GM18870 (cell line): ENCODE measurements around the gene KCTD3.

Source experiments
- ATAC-seq: cut with Tn5 transposase; IDR thresholded peaks from one replicate; pipeline ENCODE4 v1.9.1; 2021; ENCODE audit warnings: moderate library complexity; ENCODE audit not compliant: unreplicated experiment

The KCTD3 gene

DNA sequence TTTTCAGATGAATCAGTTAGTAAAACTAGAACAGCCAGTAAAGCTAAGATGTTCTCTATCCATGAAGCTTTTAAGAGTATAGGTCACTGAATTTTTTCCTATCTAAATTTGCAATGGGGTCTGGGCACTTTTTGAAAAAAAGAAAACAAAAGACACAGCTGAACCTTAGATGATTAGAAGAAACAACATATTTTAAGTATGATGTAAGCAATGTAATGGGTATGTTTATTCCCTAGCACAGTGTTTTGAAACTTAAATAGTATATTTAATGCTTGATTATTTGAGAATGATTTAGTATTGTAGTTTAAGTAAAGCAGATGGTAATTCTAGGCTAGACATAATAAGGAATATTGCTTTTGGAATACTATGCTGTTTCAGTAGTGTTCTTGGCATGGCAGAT, 36.2 kb downstream of the KCTD3 start:
- no peak for ATAC-seq

DNA sequence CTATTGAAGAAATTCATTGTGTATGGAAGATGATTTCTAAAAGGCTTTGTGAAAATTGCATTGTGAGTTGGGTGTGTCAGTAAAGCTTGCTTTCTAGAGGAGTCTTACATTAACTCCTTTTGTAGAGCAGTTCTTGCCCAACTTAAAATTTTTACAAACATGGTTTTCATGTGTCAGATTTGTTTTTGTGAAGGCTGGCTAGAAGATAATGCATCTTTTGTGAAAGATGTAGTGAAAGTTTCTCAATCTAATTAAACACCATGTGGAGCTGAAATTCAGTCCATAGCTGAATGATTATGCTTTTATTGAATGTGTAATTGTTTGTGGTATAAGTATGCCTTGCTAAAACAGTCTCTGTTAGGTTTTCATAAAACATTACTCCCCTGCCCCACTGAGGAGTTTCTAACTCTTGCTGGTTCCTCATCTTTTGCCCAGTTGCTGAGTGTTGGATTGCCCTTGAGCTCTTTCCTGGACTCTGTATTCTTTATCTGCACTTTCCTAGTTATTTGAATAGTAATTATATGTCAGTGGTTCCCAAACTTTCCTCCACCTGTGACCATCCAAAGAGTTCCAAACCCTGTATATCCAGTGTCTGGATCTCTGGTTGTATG, 38.0 kb downstream of the KCTD3 start:
- no peak for ATAC-seq

DNA sequence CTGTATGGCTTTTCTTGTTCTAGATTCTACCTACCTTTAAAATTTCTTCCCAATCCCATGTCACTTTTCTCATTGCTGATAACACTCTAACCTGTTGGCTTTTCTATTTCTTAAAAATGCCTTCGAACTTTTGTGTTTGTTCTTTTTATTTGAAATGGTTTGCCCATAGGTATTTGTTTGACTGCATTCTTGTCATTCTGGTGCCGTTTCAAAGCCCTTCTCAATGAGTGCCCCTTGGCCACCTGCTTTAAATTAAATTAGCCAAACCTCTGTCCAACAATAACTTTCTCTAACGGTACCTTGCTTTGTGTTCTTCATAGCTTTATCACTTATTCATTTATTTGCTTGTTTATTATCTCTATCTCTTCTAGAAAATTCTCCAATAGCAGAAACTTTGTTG, 38.9 kb downstream of the KCTD3 start:
- no peak for ATAC-seq

DNA sequence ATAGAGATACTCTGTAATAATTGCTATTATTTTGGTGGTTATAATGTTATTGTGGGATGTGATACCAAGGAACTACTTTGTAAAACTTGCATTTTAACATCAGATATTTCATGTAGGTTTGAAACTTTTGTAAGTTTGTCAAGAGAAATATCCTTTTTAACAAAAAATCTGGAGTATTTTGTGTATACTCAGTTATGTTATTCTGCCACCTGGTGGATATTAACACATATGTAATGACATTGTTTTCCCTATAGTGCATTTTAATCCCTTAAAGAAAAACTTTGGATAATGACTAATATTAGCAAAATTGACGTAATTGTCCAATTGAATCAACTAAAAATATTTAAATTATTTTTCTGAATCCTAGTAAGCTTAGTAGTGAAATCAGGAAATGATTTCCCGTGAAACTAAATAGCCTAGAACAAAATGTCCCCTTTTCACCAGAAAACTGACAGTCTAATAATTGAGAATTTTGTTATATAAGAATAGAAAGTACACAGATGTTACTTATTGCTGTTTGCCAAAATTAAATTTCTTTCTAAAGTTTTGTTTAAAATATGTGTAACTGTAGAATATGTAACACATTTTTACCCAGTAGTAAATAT, 39.6 kb downstream of the KCTD3 start:
- ATAC-seq = peak; percentile 61

DNA sequence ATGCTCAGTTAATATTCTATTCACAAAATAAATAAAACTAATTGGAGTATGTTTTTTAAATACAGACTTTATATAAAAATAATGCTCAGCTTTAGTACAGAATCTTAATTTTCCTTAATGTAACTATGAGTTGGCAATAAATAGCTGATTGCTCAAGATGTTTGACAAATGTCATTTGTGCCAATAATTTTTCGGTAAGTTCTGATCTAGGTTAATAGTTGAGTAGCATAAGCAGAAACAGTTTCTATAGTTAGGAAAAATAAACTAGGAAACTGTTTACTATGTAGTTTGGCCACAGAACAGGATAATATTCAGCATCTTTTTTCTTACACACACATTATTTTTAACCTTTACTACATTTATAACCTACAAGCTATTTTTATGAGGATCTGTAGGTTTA, 40.3 kb downstream of the KCTD3 start:
- ATAC-seq = no peak

DNA sequence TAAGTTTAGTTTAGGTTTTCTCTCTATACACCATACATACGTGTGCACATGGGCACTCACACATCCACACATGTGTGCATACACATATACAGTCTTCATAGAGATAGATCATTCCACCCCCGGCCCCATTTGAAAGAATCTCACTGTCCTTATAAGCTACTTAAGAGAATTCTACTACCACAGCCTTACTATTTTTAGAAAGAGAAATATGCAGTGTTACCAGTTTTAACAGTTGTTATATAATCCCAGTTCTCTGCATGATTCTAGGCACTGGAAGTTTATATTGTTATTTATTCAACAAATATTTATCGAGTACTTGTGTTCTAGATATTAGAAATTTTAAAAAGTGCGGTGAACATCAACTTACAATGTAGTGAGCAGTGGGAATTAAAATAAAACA, 41.5 kb downstream of the KCTD3 start:
- ATAC-seq = no peak

DNA sequence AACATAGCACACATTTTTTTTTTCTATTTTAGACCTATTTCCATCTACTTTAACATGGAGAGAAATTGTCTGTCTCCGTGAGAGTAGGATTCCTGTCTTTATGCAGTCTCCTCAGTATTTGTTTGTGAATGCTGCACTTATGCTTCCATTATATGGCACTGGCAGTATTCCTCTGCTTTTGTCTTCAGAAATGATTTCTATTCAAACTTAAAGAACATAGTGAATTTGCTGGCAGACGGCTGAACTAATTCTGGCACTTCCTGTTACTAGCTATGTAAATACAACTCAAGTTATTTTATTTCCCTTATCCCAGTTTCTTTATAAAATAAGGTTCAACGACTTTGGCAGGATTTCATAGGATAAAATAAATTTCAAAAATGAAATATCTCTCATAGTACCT, 45.3 kb downstream of the KCTD3 start:
- no peak for ATAC-seq

DNA sequence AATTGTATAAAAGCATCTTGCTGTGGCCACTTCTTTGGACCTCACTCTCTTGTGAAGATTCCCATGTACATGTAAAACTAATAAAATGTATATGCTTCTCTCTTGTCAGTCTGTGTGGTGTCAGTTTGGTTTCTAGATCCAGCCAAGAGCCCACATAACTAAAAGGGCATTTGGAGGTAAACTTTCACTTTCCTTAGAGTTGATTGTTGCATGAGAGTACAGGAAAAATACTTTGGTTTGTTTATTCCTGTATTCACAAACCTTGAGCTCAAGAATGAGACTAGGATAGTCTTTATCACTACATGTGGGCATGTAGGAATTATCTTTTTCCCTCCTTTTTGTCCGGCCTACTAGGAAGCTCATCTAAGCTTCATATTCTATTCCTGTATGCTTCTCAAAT, 50.9 kb downstream of the KCTD3 start:
- no peak for ATAC-seq

DNA sequence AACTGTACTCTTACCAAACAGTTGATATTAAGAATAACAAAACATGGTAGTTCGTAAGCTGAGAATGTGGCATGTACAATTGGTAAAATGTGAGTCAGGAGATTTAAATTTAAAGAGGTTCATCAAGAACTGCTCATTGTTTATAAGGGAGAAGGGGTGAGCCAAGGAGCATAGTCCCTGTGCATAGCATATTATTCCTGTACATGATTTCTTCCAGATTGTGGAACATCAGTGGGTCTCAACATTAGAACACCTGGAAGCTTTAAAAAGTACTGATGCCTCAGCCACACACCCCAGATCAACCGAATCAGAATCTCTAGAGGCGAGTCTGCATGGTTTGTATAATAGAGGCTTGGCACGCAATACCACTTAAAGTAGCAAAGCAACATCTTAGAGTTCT, 56.1 kb downstream of the KCTD3 start:
- no peak for ATAC-seq

DNA sequence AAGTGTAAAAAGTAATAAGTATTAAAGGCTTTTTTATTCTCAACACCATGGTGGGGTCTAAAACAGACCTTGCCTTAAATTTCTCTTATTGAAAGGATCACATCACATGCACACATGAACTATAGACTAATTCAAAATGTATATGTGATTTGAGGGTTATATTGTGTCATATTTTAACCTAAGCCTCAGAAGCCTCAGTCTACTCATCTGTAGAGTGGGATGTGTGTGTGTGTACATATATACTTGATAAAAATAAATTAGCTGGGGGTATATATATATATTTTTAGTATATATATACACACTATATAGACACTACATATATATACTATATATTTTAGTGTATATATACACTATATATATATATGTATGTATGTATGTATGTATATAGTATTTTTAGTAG, 58.8 kb downstream of the KCTD3 start:
- ATAC-seq = no peak

DNA sequence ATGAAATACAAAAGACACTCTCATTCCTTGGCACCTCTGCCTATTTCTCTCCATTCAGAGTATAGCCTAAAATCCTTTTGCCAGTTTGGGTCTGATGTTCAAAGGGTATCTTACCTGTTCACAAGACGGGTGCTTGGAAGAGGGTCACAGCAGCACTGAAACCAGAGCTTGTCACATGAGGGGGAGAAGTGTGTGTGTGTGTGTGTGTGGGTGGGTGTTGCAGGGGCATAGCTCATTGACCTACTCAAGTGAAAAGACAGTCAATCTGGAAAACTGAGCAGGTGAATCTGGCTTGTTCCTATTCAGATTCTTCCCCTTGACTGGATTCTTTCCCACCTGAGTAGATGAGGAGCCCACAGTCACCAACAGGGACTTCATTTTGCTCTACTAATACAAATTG, 63.9 kb downstream of the KCTD3 start:
- no peak for ATAC-seq

DNA sequence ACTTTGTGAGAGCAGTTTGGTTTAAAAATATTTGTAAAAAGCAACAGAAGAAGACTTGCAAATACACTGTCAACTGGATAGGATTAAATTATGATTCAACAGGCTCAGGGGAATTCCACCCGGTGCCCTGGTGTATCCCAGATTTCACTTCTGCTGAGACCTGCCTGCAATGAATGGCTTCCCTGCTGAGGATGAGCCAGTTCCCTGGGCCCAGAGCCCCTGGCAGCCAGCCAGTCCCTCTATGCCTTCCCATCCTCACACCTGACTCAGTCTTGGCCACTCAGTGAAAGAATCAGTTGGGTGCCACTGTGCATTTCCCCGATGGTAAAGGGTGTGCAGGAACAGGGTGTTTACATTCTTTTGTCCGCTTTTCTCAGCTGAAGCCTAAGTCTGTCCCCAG, 64.4 kb downstream of the KCTD3 start:
- ATAC-seq = no peak

DNA sequence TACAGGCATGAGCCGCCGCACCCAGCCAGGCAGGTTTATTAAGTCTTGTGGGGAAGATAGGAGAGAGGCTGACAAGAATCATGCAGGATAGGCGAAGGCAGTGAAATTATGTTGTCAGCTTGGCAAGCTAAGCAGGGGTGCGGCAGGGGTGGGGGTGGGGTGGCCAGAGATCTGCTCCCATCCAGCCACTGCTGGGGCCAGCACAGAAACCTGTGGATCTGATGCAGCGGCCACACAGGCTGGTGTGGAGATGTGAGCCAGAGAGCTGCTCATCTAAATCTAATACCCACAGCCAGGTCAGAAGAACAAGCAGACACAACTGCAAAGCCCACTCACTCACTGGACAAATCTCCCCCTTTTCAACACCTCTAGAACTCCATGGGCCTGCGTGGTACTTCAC, 68.7 kb downstream of the KCTD3 start:
- ATAC-seq = no peak

DNA sequence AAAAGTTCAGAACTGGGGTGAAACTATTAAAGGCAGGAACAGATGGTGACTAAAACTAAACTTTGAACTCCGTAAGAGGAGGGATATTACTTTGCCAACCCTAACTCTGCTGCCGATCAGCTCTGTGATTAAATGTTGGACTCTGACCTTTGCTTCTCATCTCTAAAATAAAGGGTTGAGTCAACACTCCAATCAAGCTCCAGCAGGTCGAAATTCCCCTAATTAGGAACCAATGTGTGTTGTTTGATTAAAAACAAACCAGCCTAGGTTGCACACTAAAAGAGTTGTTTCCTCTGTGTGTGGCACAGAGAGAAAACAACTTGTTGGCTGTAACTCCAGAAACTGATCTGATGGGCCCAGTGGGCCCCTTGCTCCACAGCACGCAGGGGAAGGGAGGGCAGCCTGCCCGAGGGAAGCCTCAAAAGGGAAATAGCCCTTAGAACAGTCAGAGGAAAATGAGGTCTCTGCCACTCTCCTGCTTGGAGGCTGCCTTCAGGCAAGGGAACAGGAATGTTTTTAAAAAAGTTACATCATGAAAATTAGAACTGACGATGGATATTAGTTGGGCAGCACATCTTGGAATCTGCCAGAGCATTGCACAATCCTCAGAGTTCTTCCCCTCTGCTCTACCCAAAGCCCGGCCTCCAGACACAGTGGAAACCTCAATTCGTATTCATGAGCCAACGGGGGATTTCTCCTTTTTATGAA, 69.3 kb downstream of the KCTD3 start:
- ATAC-seq = no peak

DNA sequence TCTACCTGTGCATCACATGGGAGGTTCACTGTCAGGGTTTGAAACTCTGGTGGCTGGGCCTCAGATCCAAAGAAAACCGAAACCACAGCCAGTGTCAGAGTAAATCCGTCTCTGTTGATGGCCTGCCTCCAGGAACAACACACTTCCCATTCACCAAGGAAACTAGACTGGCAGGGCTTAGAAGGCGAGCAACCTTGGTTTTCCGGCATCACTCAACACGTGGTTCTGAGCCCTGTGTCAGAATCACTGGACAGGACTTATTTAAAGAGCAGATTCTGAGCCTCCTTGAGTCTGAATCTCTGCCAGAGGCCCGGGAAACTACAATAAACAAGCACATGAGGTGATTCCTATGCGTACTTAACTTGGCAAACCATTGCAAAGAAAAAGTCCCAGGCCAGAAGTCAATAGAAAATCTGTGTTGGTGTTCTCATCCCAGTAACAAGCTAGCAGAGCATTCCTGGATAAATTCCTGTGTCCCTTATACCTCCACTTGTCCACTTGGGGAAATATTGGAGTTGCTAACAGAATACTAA, 70.0 kb downstream of the KCTD3 start:
- ATAC-seq = no peak

DNA sequence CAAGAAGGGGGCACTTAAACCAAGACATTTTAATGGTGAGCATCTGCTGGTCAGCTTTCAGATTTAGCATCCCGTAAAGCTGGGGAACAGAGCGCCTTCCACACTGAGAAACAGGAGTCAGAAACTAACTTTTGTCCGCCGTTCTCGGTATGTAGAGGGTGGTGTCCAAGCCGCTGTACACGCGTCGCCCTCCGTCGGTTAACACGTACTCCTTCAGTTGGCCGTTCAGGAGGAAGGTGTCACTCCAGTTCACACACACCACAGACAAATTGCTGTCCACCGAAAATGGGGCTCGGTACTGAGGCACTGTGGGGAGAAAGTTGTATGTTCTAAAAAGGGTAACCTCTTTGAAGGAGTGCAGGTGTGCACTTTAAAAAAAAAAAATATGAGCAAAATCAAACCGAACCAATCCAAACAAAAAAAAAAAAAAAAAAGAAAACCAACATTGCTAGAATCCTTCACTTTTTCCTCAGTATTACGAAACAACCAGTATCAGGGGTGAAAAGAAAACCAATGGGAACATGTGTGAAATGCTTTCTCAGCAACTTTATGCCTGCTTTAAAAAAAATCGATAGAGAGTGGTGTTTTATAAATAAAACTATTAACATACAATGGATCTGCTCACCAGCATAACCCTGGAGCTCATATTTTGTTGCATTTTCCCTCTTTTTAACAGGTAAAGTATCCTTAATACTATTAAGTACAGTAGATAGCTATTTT, 73.5 kb downstream of the KCTD3 start:
- no peak for ATAC-seq

DNA sequence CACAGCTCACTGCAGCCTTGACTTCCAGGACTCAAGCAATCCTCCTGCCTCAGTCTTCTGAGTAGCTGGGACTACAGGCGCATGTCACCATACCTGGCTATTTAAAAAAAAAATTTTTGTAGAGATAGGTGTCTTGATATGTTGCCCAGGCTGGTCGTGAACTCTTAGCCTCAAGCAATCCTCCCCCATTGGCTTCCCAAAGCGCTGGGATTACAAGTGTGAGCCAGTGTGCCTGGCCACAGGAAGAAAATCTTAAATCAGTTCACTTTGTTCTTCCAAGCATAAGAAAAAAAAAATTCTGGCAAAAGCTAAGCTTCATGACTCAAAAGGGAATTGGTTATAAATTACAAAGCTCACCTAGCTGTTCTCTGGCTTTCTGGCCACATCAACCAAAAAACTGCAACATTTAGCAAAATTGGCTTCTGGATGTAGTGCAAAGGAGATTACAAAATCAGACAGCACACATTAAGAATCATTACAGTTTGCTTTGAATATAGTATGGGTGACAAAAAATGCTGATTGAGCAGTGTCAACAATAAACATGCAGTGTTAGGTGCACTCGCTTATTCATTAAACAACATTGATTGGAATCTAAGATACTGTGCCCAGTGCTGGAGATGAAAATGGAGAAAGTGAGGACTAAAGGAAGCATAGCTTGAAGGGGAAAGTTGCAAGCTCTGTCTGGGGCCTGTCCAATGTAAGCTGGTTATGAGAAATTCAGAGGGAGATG, 76.7 kb downstream of the KCTD3 start:
- ATAC-seq = no peak

DNA sequence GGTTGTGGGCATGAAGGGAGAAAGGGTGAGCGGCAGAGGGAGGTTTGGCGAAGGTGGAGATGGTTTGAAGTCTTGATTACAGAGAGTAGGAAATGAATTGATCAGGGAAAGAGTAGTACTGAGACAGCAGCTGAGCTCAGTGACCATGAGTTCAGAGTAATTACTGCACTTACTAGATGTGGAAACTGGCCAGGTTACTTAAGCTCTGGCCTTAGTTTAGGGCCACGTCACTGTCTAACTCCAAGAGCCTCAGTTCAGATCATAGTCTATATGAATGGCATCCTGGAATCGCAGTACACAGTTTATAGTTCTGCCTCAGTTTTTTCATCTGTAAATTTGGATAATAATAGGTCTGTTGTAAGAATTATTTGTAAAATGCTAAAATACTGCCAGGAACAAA, 78.1 kb downstream of the KCTD3 start:
- no peak for ATAC-seq

DNA sequence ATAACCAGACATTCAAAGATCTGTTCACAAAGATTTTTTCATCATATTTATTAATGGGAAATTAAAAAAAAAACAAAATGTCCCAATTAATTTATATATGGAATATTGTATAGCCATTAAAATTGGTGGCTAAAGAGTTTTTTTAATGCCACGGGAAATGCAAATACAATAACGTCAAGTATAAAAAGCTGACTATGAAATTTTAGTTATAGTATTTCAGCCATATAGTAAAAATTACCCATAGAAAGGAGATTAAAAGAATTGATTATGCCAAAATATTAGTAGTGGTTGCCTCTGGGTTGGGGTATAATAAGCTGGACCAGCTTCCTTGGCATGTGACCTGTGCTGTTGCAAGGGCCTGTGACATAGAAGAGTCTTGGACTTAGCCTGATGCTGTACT, 78.8 kb downstream of the KCTD3 start:
- ATAC-seq = no peak

DNA sequence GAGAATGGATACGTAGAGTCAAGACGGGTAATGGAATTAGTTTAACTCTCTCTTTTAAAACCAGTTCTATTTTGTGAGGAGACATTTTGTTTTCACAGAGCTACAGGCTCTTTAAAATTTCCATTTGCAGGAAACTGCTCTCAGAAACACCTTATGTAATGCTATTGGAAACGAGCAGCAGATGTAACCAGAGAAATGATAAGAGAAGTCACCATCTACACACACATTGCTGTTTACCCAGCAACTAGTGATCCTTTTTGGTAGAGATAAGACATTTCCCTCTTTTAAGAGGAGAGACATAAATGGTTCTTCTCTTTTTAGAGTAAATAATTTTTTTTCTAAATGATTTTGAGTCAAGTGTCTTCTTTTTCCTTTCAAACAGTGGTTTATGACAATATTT, 80.6 kb downstream of the KCTD3 start:
- no peak for ATAC-seq

DNA sequence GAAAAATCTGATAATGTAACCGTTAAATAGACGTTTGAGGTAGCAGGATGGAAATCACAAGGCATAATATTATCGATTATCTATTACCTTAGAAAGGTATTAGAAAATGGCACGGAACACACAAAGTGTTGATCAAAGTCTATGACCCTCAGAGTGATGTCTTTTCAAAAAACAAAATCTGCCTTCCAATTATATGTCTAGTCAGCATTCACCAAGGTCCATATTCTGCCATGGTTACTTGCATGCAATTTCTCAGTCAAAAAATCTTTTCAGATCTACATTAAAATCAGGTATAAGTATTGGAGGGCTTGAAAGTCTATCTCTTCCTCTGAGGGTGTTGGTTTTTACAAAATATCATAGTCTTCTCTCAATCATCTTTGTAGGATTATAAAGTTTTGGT, 81.9 kb downstream of the KCTD3 start:
- ATAC-seq = no peak
